IMR-90 (cell line): ENCODE results near the gene PSMD14. TPM values are rescaled to one million over a fixed set of nuclear protein-coding genes. Genes with fewer than 3 reads are reported as not detected.

Source experiments
- ATAC-seq: fragments of 200-7000 bp; cut with Tn5 transposase; 2 replicates; pipeline ENCODE4 v1.9.1; 2020; ENCODE audit warnings: low read depth, mild to moderate bottlenecking, moderate library complexity
- BruUV-seq: library from RNA; stranded (reverse); fragments of 400-500 nt; replicated peaks from 2 replicates; lab custom pipeline; 2021; lab: Mats Ljungman, UMichigan
- CTCF ChIA-PET: fragments of 300-600 bp; formaldehyde crosslinking; extraction: SDS; loops from one replicate; lab custom pipeline; 2021; ENCODE audit warnings: antibody characterized with exemption; lab: Yijun Ruan, JAX
- POLR2A ChIA-PET: fragments of 300-600 bp; sonication (Branson Sonifier 250); formaldehyde crosslinking; loops from one replicate; lab custom pipeline; 2022; ENCODE audit warnings: antibody characterized with exemption; ENCODE audit not compliant: unreplicated experiment; lab: Charles Lee
- DNase-seq: peaks from one replicate; pipeline ENCODE4 v3.0.0; 2013
- H2AFZ ChIP-seq: replicated peaks from 2 replicates; pipeline ENCODE3; 2013; ENCODE audit warnings: low read length, mild to moderate bottlenecking; ENCODE audit not compliant: poor library complexity
- H2AK5ac ChIP-seq: 2 replicates; pipeline ENCODE4 v1.6.1; 2013; ENCODE audit warnings: low read depth, low read length, inconsistent platforms
- H2AK9ac ChIP-seq: replicated peaks from 2 replicates; pipeline ENCODE3; 2013; ENCODE audit warnings: mild to moderate bottlenecking, low read depth, low read length, moderate library complexity; ENCODE audit not compliant: poor library complexity
- H2BK120ac ChIP-seq: 2 replicates; pipeline ENCODE4 v1.6.1; 2013; ENCODE audit warnings: low read depth, low read length, inconsistent platforms
- H2BK15ac ChIP-seq: 3 replicates; pipeline ENCODE4 v1.6.1; 2013; ENCODE audit warnings: low read depth, low read length, inconsistent platforms
- H2BK20ac ChIP-seq: 2 replicates; pipeline ENCODE4 v1.6.1; 2013; ENCODE audit warnings: low read depth, mild to moderate bottlenecking, inconsistent platforms, low read length, moderate library complexity
- H2BK5ac ChIP-seq: 2 replicates; pipeline ENCODE4 v1.6.1; 2013; ENCODE audit warnings: mild to moderate bottlenecking, low read depth, low read length, inconsistent platforms; ENCODE audit not compliant: poor library complexity, severe bottlenecking
- H3K14ac ChIP-seq: replicated peaks from 2 replicates; pipeline ENCODE4 v1.6.1; 2013; ENCODE audit warnings: low read depth, low read length, inconsistent platforms
- H3K18ac ChIP-seq: 2 replicates; pipeline ENCODE4 v1.6.1; 2013; ENCODE audit warnings: low read depth, low read length, control low read depth
- H3K23ac ChIP-seq: 2 replicates; pipeline ENCODE4 v1.6.1; 2013; ENCODE audit warnings: low read depth, low read length, inconsistent platforms
- H3K27ac ChIP-seq: 2 replicates; pipeline ENCODE4 v1.5.1; 2013; ENCODE audit warnings: mild to moderate bottlenecking, control low read depth, low read length; ENCODE audit not compliant: insufficient read depth
- H3K27me3 ChIP-seq: 2 replicates; pipeline ENCODE4 v1.6.1; 2013; ENCODE audit warnings: low read length; ENCODE audit not compliant: control insufficient read depth, insufficient read depth
- H3K36me3 ChIP-seq: 2 replicates; pipeline ENCODE4 v1.6.1; 2013; ENCODE audit warnings: low read length, mixed read lengths; ENCODE audit not compliant: control insufficient read depth, insufficient read depth
- H3K4ac ChIP-seq: 2 replicates; pipeline ENCODE4 v1.6.1; 2013; ENCODE audit warnings: low read depth, low read length, inconsistent platforms
- H3K4me1 ChIP-seq: 2 replicates; pipeline ENCODE4 v1.6.1; 2013; ENCODE audit warnings: low read length, mixed read lengths; ENCODE audit not compliant: control insufficient read depth, insufficient read depth
- H3K4me2 ChIP-seq: 2 replicates; pipeline ENCODE4 v1.6.1; 2013; ENCODE audit warnings: low read depth, mild to moderate bottlenecking, control low read depth, low read length, moderate library complexity
- H3K4me3 ChIP-seq: 2 replicates; pipeline ENCODE4 v1.5.1; 2013; ENCODE audit warnings: low read depth, mild to moderate bottlenecking, control low read depth, low read length, moderate library complexity; ENCODE audit not compliant: insufficient read depth
- H3K56ac ChIP-seq: 2 replicates; pipeline ENCODE4 v1.6.1; 2013; ENCODE audit warnings: low read length, inconsistent platforms; ENCODE audit not compliant: insufficient read depth; ENCODE audit errors: extremely low read depth
- H3K79me1 ChIP-seq, 2 experiments: 2 replicates each; pipeline ENCODE4 v1.6.1; 2013; ENCODE audit warnings: low read length in 2 of 2, inconsistent platforms in 1 of 2, low read depth in 1 of 2
- H3K9ac ChIP-seq: 2 replicates; pipeline ENCODE4 v1.6.1; 2013; ENCODE audit warnings: low read depth, low read length, control low read depth
- H3K9me1 ChIP-seq: 2 replicates; pipeline ENCODE4 v1.6.1; 2013; ENCODE audit warnings: low read length, inconsistent platforms; ENCODE audit not compliant: insufficient read depth
- H3K9me3 ChIP-seq: 2 replicates; pipeline ENCODE4 v1.6.1; 2013; ENCODE audit warnings: low read length; ENCODE audit not compliant: control insufficient read depth, insufficient read depth
- H4K20me1 ChIP-seq: 2 replicates; pipeline ENCODE4 v1.6.1; 2013; ENCODE audit warnings: low read length, inconsistent platforms; ENCODE audit not compliant: insufficient read depth
- H4K5ac ChIP-seq: 2 replicates; pipeline ENCODE4 v1.6.1; 2013; ENCODE audit warnings: mild to moderate bottlenecking, low read depth, low read length, control low read depth
- H4K8ac ChIP-seq, 2 experiments: 2 replicates each; pipeline ENCODE4 v1.6.1; 2013; ENCODE audit warnings: low read depth in 2 of 2, low read length in 2 of 2, control low read depth in 1 of 2, inconsistent platforms in 1 of 2
- H4K91ac ChIP-seq: 2 replicates; pipeline ENCODE4 v1.6.1; 2013; ENCODE audit warnings: low read depth, low read length, inconsistent platforms; ENCODE audit not compliant: insufficient read depth
- BHLHE40 ChIP-seq: fragments of 150-350 bp; IDR thresholded peaks from 2 replicates; pipeline ENCODE4 v1.6.1; 2016; ENCODE audit warnings: mild to moderate bottlenecking, low read depth, low read length
- CTCF ChIP-seq: conservative IDR thresholded peaks from 2 replicates; pipeline ENCODE4 v1.5.1; 2012; ENCODE audit warnings: mild to moderate bottlenecking, low read depth, low read length, improper control_type of control experiment
- FOS ChIP-seq: fragments of 150-350 bp; IDR thresholded peaks from 2 replicates; pipeline ENCODE4 v1.6.1; 2016; ENCODE audit warnings: low read depth, low read length
- MAZ ChIP-seq: IDR thresholded peaks from 2 replicates; pipeline ENCODE4 v1.6.1; 2012; ENCODE audit warnings: low read depth, mild to moderate bottlenecking, low read length, improper control_type of control experiment, moderate library complexity, borderline replicate concordance
- NFE2L2 ChIP-seq: fragments of 150-350 bp; IDR thresholded peaks from 2 replicates; pipeline ENCODE4 v1.6.1; 2016; ENCODE audit warnings: low read depth, mild to moderate bottlenecking, low read length
- POLR2A ChIP-seq: IDR thresholded peaks from 2 replicates; pipeline ENCODE4 v1.6.1; 2012; ENCODE audit warnings: mild to moderate bottlenecking, low read depth, low read length
- RAD21 ChIP-seq: IDR thresholded peaks from 2 replicates; pipeline ENCODE4 v1.6.1; 2012; ENCODE audit warnings: low read length, improper control_type of control experiment
- SMC3 ChIP-seq: fragments of 150-350 bp; IDR thresholded peaks from 2 replicates; pipeline ENCODE4 v1.6.1; 2016; ENCODE audit warnings: low read depth, mild to moderate bottlenecking, antibody characterized with exemption, low read length, moderate library complexity
- USF2 ChIP-seq: fragments of 150-350 bp; IDR thresholded peaks from 2 replicates; pipeline ENCODE4 v1.6.1; 2017; ENCODE audit warnings: mild to moderate bottlenecking, antibody characterized with exemption, low read length, low read depth
- WGBS, 2 experiments: methylation state at CpG; one replicate each; pipeline versions ENCODE4 v1.1.5 to v1.1.7; 2013; ENCODE audit warnings: missing lambda C conversion rate in 2 of 2; ENCODE audit not compliant: insufficient read length in 1 of 2; ENCODE audit errors: extremely low coverage in 2 of 2; 5-methylcytosine and 5-hydroxymethylcytosine counted together
- dilution Hi-C: fragments of 300-500 bp; cut with HindIII; formaldehyde crosslinking; loops from one replicate; pipeline ENCODE4 v1.14.3; 2018; ENCODE audit warnings: low sequenced_read_pairs; ENCODE audit not compliant: unreplicated experiment
- in situ Hi-C: fragments of 300-500 bp; cut with MboI; formaldehyde crosslinking; loops from 3 replicates; pipeline ENCODE4 v1.14.3; 2019; ENCODE audit warnings: low sequenced_read_pairs, inconsistent platforms, mixed read lengths
- intact Hi-C: fragments of 100-400 bp; cut with micrococcal nuclease; formaldehyde crosslinking; loops from 2 replicates; pipeline ENCODE4 v1.10.0; 2022
- polyA plus RNA-seq, 3 experiments: library from polyadenylated mRNA; depleted of rRNA; stranded (reverse); fragments of >200 nt; gene quantifications; 2 replicates each; pipeline ENCODE4 v1.2.3, GENCODE V29; 2012; ENCODE audit warnings: low replicate concordance in 1 of 3
- total RNA-seq: library from RNA; depleted of rRNA; stranded (reverse); fragments of >200 nt; gene quantifications from 2 replicates; pipeline ENCODE4 v1.2.3, GENCODE V29; 2012

The PSMD14 gene
- total and polyA plus RNA-seq, 2 of the 4 experiments (the other 2 are of a cell fraction) = 59.3 to 110 TPM

GRCh38 chr2:161355983-161356382 lies 47.8 kb downstream of the PSMD14 start:
- POLR2A ChIA-PET = no interaction called here
- WGBS, 2 experiments = no CpG with 5 or more reads among the region's 2 CpGs

More at GRCh38 chr2:161355983-161356382, 47.8 kb downstream of the PSMD14 start:
- Histone ChIP-seq H3K27ac (no peak overlapping the region), H3K4me1 (peaks cover 6% of the 10 kb centered on the region), H3K27me3 (no peaks in the 10 kb centered on the region), H3K9me3 (no peaks in the 10 kb centered on the region), H2BK15ac (no peak overlapping the region), H3K36me3 (no peaks in the 10 kb centered on the region), H3K79me1 (peaks cover 23 to 57% of the 10 kb centered on the region in 2 experiments), H3K23ac (no peak overlapping the region), H2AK9ac (no peak overlapping the region), H3K4me2 (no peak overlapping the region), H2AK5ac (no peak overlapping the region), H4K91ac (no peak overlapping the region), H3K4ac (no peak overlapping the region), H3K4me3 (no peak overlapping the region), H3K56ac (no peak overlapping the region), H2BK20ac (no peak overlapping the region), H2AFZ (no peak overlapping the region), H2BK120ac (no peak overlapping the region), H4K20me1 (peaks cover 10% of the 10 kb centered on the region; the same call in 1 of the 2 replicates), H3K14ac (no peak overlapping the region), H3K18ac (no peak overlapping the region), H4K8ac (no peak overlapping the region), H3K9me1 (peaks cover 10% of the 10 kb centered on the region; the same call in 1 of the 2 replicates), H3K9ac (no peak overlapping the region), H2BK5ac (no peak overlapping the region), H4K5ac (no peak overlapping the region)
- CTCF ChIA-PET = interaction anchor here (0.6 kb wide), 1 partner anchor 26 kb away, joined by 3 read pairs; no protein-coding TSS in a partner anchor
- TF ChIP-seq SMC3 = no peak
- TF ChIP-seq MAZ = no peak
- no peak for TF ChIP-seq CTCF
- no peak for TF ChIP-seq USF2
- no peak for TF ChIP-seq FOS
- no peak for TF ChIP-seq RAD21
- TF ChIP-seq NFE2L2 = no peak
- no peak for TF ChIP-seq POLR2A
- no peak for TF ChIP-seq BHLHE40
- dilution Hi-C loops (no loop called here), intact Hi-C loops (no loop called here), in situ Hi-C loops (no loop called here)
- ATAC-seq (no peak), DNase-seq (no peak)
- no TSS peak for BruUV-seq
